HUDEP-2 (cell line): ENCODE data around the gene PLPPR3.
"Not testable (repeated sequence)": the region's sequence is repeated elsewhere in the genome, so short reads cannot be mapped to it uniquely, and the experiment has no call there.

Source experiments
- DNase-seq, 76 experiments: peaks; one replicate each; lab custom pipeline; 2025; ENCODE audit not compliant: unreplicated experiment in 76 of 76; lab: John Stamatoyannopoulos, UW

PLPPR3 gene

DNA sequence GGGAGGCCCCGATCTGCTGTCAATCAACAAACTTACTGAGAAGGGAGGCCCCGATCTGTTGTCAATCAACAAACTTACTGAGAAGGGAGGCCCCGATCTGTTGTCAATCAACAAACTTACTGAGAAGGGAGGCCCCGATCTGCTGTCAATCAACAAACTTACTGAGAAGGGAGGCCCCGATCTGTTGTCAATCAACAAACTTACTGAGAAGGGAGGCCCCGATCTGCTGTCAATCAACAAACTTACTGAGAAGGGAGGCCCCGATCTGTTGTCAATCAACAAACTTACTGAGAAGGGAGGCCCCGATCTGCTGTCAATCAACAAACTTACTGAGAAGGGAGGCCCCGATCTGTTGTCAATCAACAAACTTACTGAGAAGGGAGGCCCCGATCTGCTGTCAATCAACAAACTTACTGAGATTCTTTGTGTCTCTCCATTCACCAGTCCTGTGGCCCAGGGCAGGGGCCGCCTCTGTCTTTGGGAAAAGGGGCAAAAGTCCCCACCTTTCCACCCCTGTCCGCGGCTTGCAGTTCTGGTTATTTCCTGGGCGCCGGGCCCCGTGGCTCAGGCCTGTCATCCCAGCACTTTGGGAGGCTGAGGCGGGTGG lies 32.0 kb upstream of the PLPPR3 start:
- not testable (repeated sequence) for DNase-seq

- DNase-seq: no peak
Observed at GRCh38 chr19:853014-853585, 31.3 kb upstream of the PLPPR3 start.

DNA sequence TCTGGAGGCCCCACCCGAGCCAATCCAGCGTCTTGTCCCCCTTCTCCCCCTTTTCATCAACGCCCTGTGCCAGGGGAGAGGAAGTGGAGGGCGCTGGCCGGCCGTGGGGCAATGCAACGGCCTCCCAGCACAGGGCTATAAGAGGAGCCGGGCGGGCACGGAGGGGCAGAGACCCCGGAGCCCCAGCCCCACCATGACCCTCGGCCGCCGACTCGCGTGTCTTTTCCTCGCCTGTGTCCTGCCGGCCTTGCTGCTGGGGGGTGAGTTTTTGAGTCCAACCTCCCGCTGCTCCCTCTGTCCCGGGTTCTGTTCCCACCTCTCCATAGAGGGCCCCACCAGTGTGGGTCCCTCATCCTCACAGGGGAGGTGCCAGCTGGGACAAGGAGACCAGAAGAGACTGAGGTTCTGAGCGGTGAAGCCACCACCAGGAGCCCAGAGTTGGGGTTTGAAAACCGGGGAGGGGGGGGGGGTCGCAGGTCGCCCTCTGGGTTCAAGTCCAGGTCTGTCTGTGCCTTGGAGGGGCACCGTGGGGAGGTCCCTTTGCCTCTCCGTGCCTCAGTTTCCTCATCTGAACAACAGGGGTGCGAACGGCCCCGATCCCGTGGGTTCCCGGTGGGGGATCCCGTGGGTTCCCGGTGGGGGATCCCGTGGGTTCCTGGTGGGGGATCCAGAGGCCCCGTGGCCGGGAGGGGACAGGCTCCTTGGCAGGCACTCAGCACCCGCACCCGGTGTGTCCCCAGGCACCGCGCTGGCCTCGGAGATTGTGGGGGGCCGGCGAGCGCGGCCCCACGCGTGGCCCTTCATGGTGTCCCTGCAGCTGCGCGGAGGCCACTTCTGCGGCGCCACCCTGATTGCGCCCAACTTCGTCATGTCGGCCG lies 30.6 kb upstream of the PLPPR3 start, which contains the start of gene ELANE:
TSS of gene ELANE (plus strand) at position 168 of the 878 bp plus-strand sequence. CDS start at position 194, 26 bp downstream.
- no peak for DNase-seq

DNA sequence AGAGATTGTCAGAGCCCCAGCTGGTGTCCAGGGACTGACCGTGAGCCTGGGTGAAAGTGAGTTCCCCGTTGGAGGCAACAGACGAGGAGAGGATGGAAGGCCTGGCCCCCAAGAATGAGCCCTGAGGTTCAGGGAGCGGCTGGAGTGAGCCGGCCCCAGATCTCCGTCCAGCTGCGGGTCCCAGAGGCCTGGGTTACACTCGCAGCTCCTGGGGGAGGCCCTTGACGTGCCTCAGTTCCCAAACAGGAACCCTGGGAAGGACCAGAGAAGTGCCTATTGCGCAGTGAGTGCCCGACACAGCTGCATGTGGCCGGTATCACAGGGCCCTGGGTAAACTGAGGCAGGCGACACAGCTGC lies 29.2 kb upstream of the PLPPR3 start:
- no peak for DNase-seq

- peak in 55 of 76 experiments; percentile 13 to 82 (median 56) for DNase-seq
Observed at GRCh38 chr19:850221-850978, 28.6 kb upstream of the PLPPR3 start.

DNA sequence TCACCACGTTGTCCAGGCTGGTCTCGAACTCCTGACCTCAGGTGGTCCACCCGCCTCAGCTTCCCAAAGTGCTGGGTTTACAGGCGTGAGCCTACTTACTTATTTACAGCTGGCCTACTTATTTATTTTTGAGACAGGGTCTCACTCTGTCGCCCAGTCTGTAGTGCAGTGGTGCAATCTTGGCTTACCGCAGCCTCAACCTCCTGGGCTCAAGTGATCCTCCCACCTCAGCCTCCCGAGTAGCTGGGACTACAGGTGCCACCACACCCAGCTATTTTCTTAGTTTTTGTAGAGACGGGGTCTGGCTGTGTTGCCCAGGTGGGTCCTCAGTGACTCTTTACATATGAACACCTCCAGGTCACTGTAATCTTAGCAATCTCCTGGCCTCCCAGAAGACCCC lies 27.4 kb upstream of the PLPPR3 start:
- not testable (repeated sequence) for DNase-seq

- DNase-seq: no peak
Observed at GRCh38 chr19:848386-848921, 26.7 kb upstream of the PLPPR3 start.

- no peak for DNase-seq
Observed at GRCh38 chr19:845707-846521, 24.2 kb upstream of the PLPPR3 start.

- peak in 7 of 76 experiments; percentile 55 to 72 (median 66) for DNase-seq
Observed at GRCh38 chr19:844546-844971, 22.8 kb upstream of the PLPPR3 start.

GRCh38 chr19:843836-844545 lies 22.2 kb upstream of the PLPPR3 start:
- DNase-seq: peak in 40 of 76 experiments; percentile 11 to 79 (median 50)

- peak in 4 of 76 experiments; percentile 19 to 41 (median 22) for DNase-seq
Observed at GRCh38 chr19:843180-843835, 21.6 kb upstream of the PLPPR3 start.

DNA sequence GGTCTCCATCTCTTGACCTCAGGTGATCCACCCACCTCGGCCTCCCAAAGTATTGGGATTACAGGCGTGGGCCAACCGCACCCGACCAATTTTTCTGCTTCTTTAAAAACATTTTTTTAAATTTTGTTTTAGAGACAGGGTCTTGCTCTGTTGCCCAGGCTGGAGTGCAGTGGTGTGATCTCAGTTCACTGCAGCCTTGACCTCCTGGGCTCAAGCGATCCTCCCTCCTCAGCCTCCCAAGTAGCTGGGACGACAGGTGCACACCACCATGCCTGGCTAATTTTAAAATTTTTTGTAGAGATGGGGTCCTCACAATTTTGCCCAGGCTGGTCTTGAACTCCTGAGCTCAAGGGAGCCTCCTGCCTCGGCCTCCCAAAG lies 21.0 kb upstream of the PLPPR3 start:
- not testable (repeated sequence) for DNase-seq

- DNase-seq: no peak
Observed at GRCh38 chr19:840519-841206, 18.9 kb upstream of the PLPPR3 start, which contains the start of gene PRTN3. PRTN3 (plus strand) TSS chr19:840999; CDS start chr19:841009, 10 bp downstream.

DNA sequence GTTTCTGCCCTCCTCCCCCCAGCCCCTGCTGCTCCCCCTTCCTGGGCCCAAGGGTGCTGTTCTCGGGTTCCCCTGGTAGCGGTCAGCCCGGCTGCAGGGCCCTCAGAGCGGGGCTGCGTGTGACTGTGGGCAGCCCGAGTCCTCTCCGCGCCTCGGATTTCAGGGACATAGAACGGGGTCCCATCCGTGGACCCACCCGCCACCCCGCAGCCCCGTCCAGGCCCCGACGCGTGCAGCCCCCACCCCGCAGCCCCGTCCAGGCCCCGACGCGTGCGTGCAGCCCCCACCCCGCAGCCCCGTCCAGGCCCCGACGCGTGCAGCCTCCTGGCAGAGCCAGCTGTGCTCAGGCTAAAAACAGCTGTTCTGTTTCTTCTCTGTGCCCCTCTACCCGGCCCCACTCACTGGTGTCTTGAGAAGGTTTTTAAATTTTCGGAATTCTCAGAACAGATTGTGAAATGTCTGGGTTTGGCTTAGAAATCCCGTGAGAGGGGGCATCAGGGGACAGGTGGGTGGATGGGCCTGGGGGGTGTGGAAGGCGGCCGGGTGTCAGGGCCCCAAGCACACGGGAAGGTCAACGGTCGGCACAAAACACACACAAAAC lies 13.6 kb upstream of the PLPPR3 start:
- DNase-seq: no peak

DNA sequence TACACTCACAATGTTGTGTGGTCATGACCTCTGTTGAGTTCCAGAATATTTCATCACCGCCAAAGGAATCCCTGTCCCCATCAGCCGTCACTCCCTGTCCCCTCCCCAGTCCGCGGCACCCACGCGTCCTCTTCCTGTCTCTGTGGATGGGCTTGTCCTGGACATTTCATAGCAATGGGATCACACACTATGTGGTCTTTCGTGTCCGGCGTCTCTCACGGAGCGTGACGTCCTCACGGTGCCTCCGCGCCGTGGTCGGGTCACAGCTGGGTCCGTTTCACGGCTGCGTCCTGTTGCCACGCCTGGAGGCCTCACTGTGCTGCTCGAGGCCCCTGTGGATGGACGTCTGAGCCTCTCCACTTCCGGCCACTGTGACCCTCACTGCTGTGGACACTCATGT lies 12.5 kb upstream of the PLPPR3 start:
- no peak for DNase-seq

- DNase-seq: peak in 10 of 76 experiments; percentile 14 to 51 (median 36)
Observed at GRCh38 chr19:831407-832369, 9.9 kb upstream of the PLPPR3 start.
